Suprapubic skin (tissue), 4 donors: ENCODE data around the gene FGA. TPM values are rescaled to one million over a fixed set of nuclear protein-coding genes. Genes with fewer than 3 reads are reported as not detected.
A peak's percentile ranks its signal among the peaks of the same experiment; 100 is the strongest.

Experiments used
- DNase-seq, 2 donors: peaks; one replicate each; pipeline ENCODE4 v3.0.0-alpha.2; 2019; ENCODE audit warnings: low spot score in 2 of 2
- H3K27ac ChIP-seq: fragments of 200-600 bp; sonication (generic); one replicate; pipeline ENCODE4 v1.5.1; 2019
- H3K27me3 ChIP-seq: fragments of 200-600 bp; sonication (generic); one replicate; pipeline ENCODE4 v1.5.1; 2019
- H3K36me3 ChIP-seq: fragments of 200-600 bp; sonication (generic); one replicate; pipeline ENCODE4 v1.5.1; 2019
- H3K4me1 ChIP-seq: fragments of 200-600 bp; sonication (generic); one replicate; pipeline ENCODE4 v1.5.1; 2019
- H3K4me3 ChIP-seq: fragments of 200-600 bp; sonication (generic); one replicate; pipeline ENCODE4 v1.5.1; 2019; ENCODE audit warnings: mild to moderate bottlenecking
- H3K9me3 ChIP-seq: fragments of 200-600 bp; sonication (generic); one replicate; pipeline ENCODE4 v1.5.1; 2019
- CTCF ChIP-seq, 2 donors: fragments of 200-600 bp in 1 of 2; fragments of 450-650 bp in 1 of 2; sonication (generic) in 1 of 2; IDR thresholded peaks; one replicate each; pipeline ENCODE4 v1.5.1; 2016 to 2019; ENCODE audit warnings: antibody characterized with exemption in 2 of 2, mild to moderate bottlenecking in 1 of 2, moderate library complexity in 1 of 2
- EP300 ChIP-seq: sonication (generic); formaldehyde crosslinking; IDR thresholded peaks from one replicate; pipeline ENCODE4 v1.6.1; 2017; ENCODE audit warnings: antibody characterized with exemption
- POLR2A ChIP-seq, 2 donors: fragments of 450-650 bp; IDR thresholded peaks; one replicate each; pipeline ENCODE4 v1.6.1; 2017; ENCODE audit warnings: antibody characterized with exemption in 2 of 2, mild to moderate bottlenecking in 2 of 2, moderate library complexity in 2 of 2
- POLR2AphosphoS5 ChIP-seq, 3 donors: sonication (generic); formaldehyde crosslinking; IDR thresholded peaks; one replicate each; pipeline ENCODE4 v1.6.1; 2017; ENCODE audit warnings: antibody characterized with exemption in 3 of 3
- WGBS: methylation state at CpG from one replicate; pipeline ENCODE4 v1.1.5; 2018; 5-methylcytosine and 5-hydroxymethylcytosine counted together
- total RNA-seq, 4 donors: library from RNA; depleted of rRNA; stranded (reverse); fragments of >200 nt; gene quantifications; one replicate each; pipeline ENCODE4 v1.1.0, GENCODE V29; 2016

FGA gene
- total RNA-seq, result 10 to 100 TPM in 1 of 4 donors, not detected in 3; 30.0 TPM

- Histone ChIP-seq H3K4me1 (no peaks in the 10 kb centered on the region), H3K36me3 (no peaks in the 10 kb centered on the region), H3K4me3 (no peak within 1 kb of the TSS), H3K27ac (no peak within 1 kb of the TSS), H3K9me3 (no peaks in the 10 kb centered on the region), H3K27me3 (peaks cover 10% of the 10 kb centered on the region)
- no peak for DNase-seq
- WGBS, result 69% methylated on average over 3 of the region's 3 CpGs
- TF ChIP-seq POLR2A (IDR thresholded peaks at IDR 0.05), result no peak
- TF ChIP-seq EP300, result no peak
- TF ChIP-seq POLR2AphosphoS5 (IDR thresholded peaks at IDR 0.05), result no peak
- TF ChIP-seq CTCF (IDR thresholded peaks at IDR 0.05), result no peak
Observed at GRCh38 chr4:154590329-154591006, at the start of gene FGA. Gene FGA, minus strand, starts transcription at chr4:154590742. Its CDS starts 55 bp downstream, at chr4:154590687.

GRCh38 chr4:154634058-154634457 is 43.5 kb upstream of the FGA start:
- Histone ChIP-seq H3K4me3 (no peak overlapping the region), H3K36me3 (no peaks in the 10 kb centered on the region), H3K4me1 (no peaks in the 10 kb centered on the region), H3K27me3 (peaks cover 18% of the 10 kb centered on the region), H3K27ac (no peak overlapping the region), H3K9me3 (no peaks in the 10 kb centered on the region)
- TF ChIP-seq POLR2AphosphoS5 (IDR thresholded peaks at IDR 0.05), result no peak
- no peak for TF ChIP-seq POLR2A (IDR thresholded peaks at IDR 0.05)
- no peak for TF ChIP-seq EP300
- no peak for TF ChIP-seq CTCF (IDR thresholded peaks at IDR 0.05)
- DNase-seq, result no peak
- 59% methylated on average over 3 of the region's 3 CpGs for WGBS

- Histone ChIP-seq H3K27ac (no peak overlapping the region), H3K4me3 (no peak overlapping the region), H3K4me1 (peaks cover 5% of the 10 kb centered on the region), H3K36me3 (no peaks in the 10 kb centered on the region), H3K27me3 (peaks cover 28% of the 10 kb centered on the region), H3K9me3 (no peaks in the 10 kb centered on the region)
- TF ChIP-seq POLR2A (IDR thresholded peaks at IDR 0.05) (no peak), CTCF (IDR thresholded peaks at IDR 0.05) (no peak), POLR2AphosphoS5 (IDR thresholded peaks at IDR 0.05) (no peak), EP300 (no peak)
- no peak for DNase-seq
- 72% methylated on average over 2 of the region's 2 CpGs for WGBS
Observed at GRCh38 chr4:154631828-154632227, 41.3 kb upstream of the FGA start.

- no peak for TF ChIP-seq EP300
- TF ChIP-seq POLR2AphosphoS5 (IDR thresholded peaks at IDR 0.05), result no peak
- TF ChIP-seq CTCF (IDR thresholded peaks at IDR 0.05), result no peak
- no peak for TF ChIP-seq POLR2A (IDR thresholded peaks at IDR 0.05)
- Histone ChIP-seq H3K4me3 (no peak overlapping the region), H3K27me3 (peaks cover 28% of the 10 kb centered on the region), H3K9me3 (no peaks in the 10 kb centered on the region), H3K36me3 (no peaks in the 10 kb centered on the region), H3K4me1 (peaks cover 8% of the 10 kb centered on the region), H3K27ac (no peak overlapping the region)
- DNase-seq, result no peak
Observed at GRCh38 chr4:154630324-154630723, 39.8 kb upstream of the FGA start.

- no peak overlapping the region for H3K27ac ChIP-seq
- peak overlapping the region; percentile 36 for H3K4me3 ChIP-seq
- H3K9me3 ChIP-seq, result no peaks in the 10 kb centered on the region
- peak; percentile 4 to 31 for TF ChIP-seq CTCF (IDR thresholded peaks at IDR 0.05)
- no peak for TF ChIP-seq EP300
- TF ChIP-seq POLR2AphosphoS5 (IDR thresholded peaks at IDR 0.05), result no peak
- no peak for TF ChIP-seq POLR2A (IDR thresholded peaks at IDR 0.05)
- H3K27me3 ChIP-seq, result peaks cover 24% of the 10 kb centered on the region
- 3% methylated on average over 42 of the region's 48 CpGs for WGBS
- H3K4me1 ChIP-seq, result peaks cover 8% of the 10 kb centered on the region
- peak in 1 of 2 donors; percentile 59 for DNase-seq
- H3K36me3 ChIP-seq, result no peaks in the 10 kb centered on the region
Observed at GRCh38 chr4:154626793-154627484, 36.4 kb upstream of the FGA start.
